ENCODE results near the gene DPP9.

DNA sequence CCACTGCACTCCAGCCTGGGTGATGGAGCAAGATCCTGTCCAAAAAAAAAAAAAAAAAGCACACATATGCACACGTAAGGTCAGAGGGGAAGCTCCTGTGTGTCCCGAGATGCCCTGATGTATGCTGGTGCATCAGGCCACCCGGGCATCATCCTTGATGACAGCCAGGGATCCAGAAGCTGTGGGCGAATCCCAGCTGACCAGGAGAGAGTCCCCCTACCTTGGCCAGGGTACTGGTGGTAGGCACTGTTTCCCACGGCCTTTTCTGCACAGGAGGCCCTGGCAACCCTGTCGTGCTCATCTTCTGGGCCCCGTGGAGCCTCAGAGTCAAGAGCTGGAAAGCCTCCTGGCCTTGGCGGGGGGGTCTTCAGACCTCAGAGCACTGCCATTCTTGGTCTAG, 67.5 kb downstream of the DPP9 start:
- TF ChIP-seq ZNF780A (CRISPR knock-in tag; IDR thresholded peaks at IDR 0.05) (no peak), ZNF670 (CRISPR knock-in tag; IDR thresholded peaks at IDR 0.05; ENCODE audit: borderline replicate concordance) (no peak), SRSF1 (optimal IDR thresholded peaks at IDR 0.05; ENCODE audit: low read depth, low read length) (no peak), FOXP1 (IDR thresholded peaks at IDR 0.05) (no peak), FOXP1 (CRISPR knock-in tag; IDR thresholded peaks at IDR 0.05) (no peak), ZNF335 (CRISPR knock-in tag; IDR thresholded peaks at IDR 0.05) (no peak), TBL1XR1 (IDR thresholded peaks at IDR 0.05; ENCODE audit: borderline replicate concordance, low read length, partially characterized antibody) (no peak)
- TF ChIP-seq, protein P1, sequence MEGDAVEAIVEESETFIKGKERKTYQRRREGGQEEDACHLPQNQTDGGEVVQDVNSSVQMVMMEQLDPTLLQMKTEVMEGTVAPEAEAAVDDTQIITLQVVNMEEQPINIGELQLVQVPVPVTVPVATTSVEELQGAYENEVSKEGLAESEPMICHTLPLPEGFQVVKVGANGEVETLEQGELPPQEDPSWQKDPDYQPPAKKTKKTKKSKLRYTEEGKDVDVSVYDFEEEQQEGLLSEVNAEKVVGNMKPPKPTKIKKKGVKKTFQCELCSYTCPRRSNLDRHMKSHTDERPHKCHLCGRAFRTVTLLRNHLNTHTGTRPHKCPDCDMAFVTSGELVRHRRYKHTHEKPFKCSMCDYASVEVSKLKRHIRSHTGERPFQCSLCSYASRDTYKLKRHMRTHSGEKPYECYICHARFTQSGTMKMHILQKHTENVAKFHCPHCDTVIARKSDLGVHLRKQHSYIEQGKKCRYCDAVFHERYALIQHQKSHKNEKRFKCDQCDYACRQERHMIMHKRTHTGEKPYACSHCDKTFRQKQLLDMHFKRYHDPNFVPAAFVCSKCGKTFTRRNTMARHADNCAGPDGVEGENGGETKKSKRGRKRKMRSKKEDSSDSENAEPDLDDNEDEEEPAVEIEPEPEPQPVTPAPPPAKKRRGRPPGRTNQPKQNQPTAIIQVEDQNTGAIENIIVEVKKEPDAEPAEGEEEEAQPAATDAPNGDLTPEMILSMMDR (CRISPR knock-in tag; IDR thresholded peaks at IDR 0.05), result no peak
- TF ChIP-seq, protein P2, sequence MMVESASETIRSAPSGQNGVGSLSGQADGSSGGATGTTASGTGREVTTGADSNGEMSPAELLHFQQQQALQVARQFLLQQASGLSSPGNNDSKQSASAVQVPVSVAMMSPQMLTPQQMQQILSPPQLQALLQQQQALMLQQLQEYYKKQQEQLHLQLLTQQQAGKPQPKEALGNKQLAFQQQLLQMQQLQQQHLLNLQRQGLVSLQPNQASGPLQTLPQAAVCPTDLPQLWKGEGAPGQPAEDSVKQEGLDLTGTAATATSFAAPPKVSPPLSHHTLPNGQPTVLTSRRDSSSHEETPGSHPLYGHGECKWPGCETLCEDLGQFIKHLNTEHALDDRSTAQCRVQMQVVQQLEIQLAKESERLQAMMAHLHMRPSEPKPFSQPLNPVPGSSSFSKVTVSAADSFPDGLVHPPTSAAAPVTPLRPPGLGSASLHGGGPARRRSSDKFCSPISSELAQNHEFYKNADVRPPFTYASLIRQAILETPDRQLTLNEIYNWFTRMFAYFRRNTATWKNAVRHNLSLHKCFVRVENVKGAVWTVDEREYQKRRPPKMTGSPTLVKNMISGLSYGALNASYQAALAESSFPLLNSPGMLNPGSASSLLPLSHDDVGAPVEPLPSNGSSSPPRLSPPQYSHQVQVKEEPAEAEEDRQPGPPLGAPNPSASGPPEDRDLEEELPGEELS (CRISPR knock-in tag; IDR thresholded peaks at IDR 0.05), result no peak
- TF ChIP-seq, protein P3, sequence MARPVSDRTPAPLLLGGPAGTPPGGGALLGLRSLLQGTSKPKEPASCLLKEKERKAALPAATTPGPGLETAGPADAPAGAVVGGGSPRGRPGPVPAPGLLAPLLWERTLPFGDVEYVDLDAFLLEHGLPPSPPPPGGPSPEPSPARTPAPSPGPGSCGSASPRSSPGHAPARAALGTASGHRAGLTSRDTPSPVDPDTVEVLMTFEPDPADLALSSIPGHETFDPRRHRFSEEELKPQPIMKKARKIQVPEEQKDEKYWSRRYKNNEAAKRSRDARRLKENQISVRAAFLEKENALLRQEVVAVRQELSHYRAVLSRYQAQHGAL (CRISPR knock-in tag; IDR thresholded peaks at IDR 0.05; ENCODE audit: not compliant biosample characterization), result no peak
- TF ChIP-seq, protein P4, sequence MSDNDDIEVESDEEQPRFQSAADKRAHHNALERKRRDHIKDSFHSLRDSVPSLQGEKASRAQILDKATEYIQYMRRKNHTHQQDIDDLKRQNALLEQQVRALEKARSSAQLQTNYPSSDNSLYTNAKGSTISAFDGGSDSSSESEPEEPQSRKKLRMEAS (IDR thresholded peaks at IDR 0.05), result no peak
- TF ChIP-seq, protein P5, sequence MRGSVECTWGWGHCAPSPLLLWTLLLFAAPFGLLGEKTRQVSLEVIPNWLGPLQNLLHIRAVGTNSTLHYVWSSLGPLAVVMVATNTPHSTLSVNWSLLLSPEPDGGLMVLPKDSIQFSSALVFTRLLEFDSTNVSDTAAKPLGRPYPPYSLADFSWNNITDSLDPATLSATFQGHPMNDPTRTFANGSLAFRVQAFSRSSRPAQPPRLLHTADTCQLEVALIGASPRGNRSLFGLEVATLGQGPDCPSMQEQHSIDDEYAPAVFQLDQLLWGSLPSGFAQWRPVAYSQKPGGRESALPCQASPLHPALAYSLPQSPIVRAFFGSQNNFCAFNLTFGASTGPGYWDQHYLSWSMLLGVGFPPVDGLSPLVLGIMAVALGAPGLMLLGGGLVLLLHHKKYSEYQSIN (CRISPR knock-in tag; IDR thresholded peaks at IDR 0.05; ENCODE audit: borderline replicate concordance), result no peak
